GM10266 (cell line): ENCODE data around the gene KRTAP5-2.
"Not testable (repeated sequence)": the region's sequence is repeated elsewhere in the genome, so short reads cannot be mapped to it uniquely, and the experiment has no call there.

ENCODE experiments used
- DNase-seq: peaks from one replicate; pipeline ENCODE4 v3.0.0; 2012; ENCODE audit errors: extremely low spot score
- CTCF ChIP-seq: IDR thresholded peaks from 2 replicates; pipeline ENCODE4 v1.5.1; 2012; ENCODE audit warnings: mild to moderate bottlenecking, low read depth; ENCODE audit not compliant: control insufficient read depth, insufficient read depth; ENCODE audit errors: missing control alignments

Gene KRTAP5-2, protein sequence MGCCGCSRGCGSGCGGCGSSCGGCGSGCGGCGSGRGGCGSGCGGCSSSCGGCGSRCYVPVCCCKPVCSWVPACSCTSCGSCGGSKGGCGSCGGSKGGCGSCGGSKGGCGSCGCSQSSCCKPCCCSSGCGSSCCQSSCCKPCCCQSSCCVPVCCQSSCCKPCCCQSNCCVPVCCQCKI

GRCh38 chr11:1597994-1598380, at the start of gene KRTAP5-2:
Gene KRTAP5-2 (minus strand): TSS chr11:1598294. CDS start chr11:1598250, 44 bp downstream.
- DNase-seq, result no peak

GRCh38 chr11:1646540-1646939, 48.4 kb upstream of the KRTAP5-2 start:
- DNase-seq, result not testable (repeated sequence)

More at GRCh38 chr11:1597994-1598380, at the start of gene KRTAP5-2:
- TF ChIP-seq CTCF, result no peak

- no peak for DNase-seq
- no peak for TF ChIP-seq CTCF
Measured at GRCh38 chr11:1645357-1645821, 47.3 kb upstream of the KRTAP5-2 start.

- no peak for TF ChIP-seq CTCF
- no peak for DNase-seq
Measured at GRCh38 chr11:1644601-1645356, 46.7 kb upstream of the KRTAP5-2 start.

DNA sequence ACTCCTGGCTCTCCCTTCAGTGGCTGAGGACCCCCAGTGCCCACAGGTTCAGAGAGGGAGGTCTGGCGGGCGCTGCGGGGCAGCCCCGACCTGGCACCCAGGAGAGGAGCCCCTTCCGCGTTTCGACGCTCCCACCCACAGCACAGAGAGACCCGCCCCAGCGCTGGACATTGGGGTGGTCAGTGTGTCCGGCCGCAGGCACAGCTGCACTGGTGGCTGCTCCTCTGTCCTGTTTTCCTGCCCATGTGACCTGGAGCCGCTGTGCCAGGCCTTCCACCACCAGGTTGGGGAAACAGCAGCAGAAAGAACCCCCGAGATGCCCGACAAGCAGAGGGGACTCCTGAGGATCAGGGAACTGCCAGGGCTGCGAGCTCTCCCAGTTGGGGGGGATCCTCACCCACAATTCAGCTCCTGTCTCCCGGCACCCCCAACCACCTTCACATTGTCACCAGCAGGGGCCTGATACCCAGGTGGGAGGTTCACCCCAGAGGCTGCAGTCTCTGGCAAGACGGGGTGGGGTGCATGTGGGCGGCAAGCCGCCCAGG, 45.1 kb upstream of the KRTAP5-2 start:
- DNase-seq, result no peak
- TF ChIP-seq CTCF, result no peak

GRCh38 chr11:1642288-1643145, 44.4 kb upstream of the KRTAP5-2 start:
- no peak for TF ChIP-seq CTCF
- DNase-seq, result no peak

DNA sequence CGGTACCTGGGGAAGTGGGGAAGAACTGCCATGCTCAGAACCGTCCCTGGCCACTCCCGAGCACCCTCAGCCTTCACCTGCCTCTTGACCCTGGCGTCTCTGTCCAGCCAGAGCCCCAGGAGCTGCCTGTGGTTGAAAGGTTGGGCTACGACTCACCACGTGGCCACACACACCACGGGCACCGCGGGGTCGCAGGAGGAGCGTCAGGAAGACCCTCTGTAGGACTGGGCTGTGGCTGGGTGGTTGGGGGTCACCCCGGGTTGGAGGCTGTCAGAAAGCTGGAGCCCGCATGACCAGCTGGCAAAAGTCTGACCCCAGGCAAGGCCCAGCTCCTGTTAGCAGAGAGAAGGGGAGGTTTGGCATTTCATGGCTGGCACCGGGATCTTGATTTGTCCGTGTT, 43.0 kb upstream of the KRTAP5-2 start:
- no peak for TF ChIP-seq CTCF
- DNase-seq, result no peak
